H54 (cell line): ENCODE data around the gene CACNA1A.
A peak's percentile ranks its signal among the peaks of the same experiment; 100 is the strongest.

Experiments used
- DNase-seq: peaks from one replicate; pipeline ENCODE4 v3.0.0; 2011; ENCODE audit warnings: low spot score, mixed read lengths; ENCODE audit not compliant: insufficient read length
- FAIRE-seq: peaks from 3 replicates; lab custom pipeline; 2011; peaks lifted over from hg19 to GRCh38; lab: Jason Lieb, UNC
- POLR2A ChIP-seq: IDR thresholded peaks from 2 replicates; pipeline ENCODE4 v1.6.1; 2011; ENCODE audit warnings: low read depth, mild to moderate bottlenecking, low read length

Gene CACNA1A

GRCh38 chr19:13234518-13234917, 271.8 kb downstream of the CACNA1A start:
- no peak for FAIRE-seq
- no peak for TF ChIP-seq POLR2A
- peak; percentile 60 for DNase-seq

GRCh38 chr19:13231663-13232062, 274.6 kb downstream of the CACNA1A start:
- DNase-seq (no peak), FAIRE-seq (no peak)
- no peak for TF ChIP-seq POLR2A

GRCh38 chr19:13229246-13229645, 277.0 kb downstream of the CACNA1A start:
- FAIRE-seq (no peak), DNase-seq (no peak)
- TF ChIP-seq POLR2A, result no peak

- no peak for FAIRE-seq
- DNase-seq, result no peak
- no peak for TF ChIP-seq POLR2A
Measured at GRCh38 chr19:13228561-13228960, 277.7 kb downstream of the CACNA1A start.

- FAIRE-seq (no peak), DNase-seq (no peak)
- TF ChIP-seq POLR2A, result no peak
Measured at GRCh38 chr19:13226983-13227382, 279.3 kb downstream of the CACNA1A start.

GRCh38 chr19:13225973-13226865, 280.1 kb downstream of the CACNA1A start:
- DNase-seq (no peak), FAIRE-seq (no peak)
- TF ChIP-seq POLR2A, result no peak

- FAIRE-seq, result no peak
- DNase-seq, result no peak
- TF ChIP-seq POLR2A, result no peak
Measured at GRCh38 chr19:13225085-13225484, 281.2 kb downstream of the CACNA1A start.

GRCh38 chr19:13220847-13221246, 285.4 kb downstream of the CACNA1A start:
- DNase-seq (no peak), FAIRE-seq (no peak)
- no peak for TF ChIP-seq POLR2A

- FAIRE-seq (no peak), DNase-seq (no peak)
- TF ChIP-seq POLR2A, result no peak
Measured at GRCh38 chr19:13215572-13216380, 290.5 kb downstream of the CACNA1A start.

- FAIRE-seq (no peak), DNase-seq (no peak)
- no peak for TF ChIP-seq POLR2A
Measured at GRCh38 chr19:13214036-13214730, 292.1 kb downstream of the CACNA1A start.

GRCh38 chr19:13212759-13213330, 293.4 kb downstream of the CACNA1A start:
- DNase-seq (peak; percentile 80), FAIRE-seq (no peak)
- TF ChIP-seq POLR2A, result no peak

GRCh38 chr19:13211426-13212308, 294.6 kb downstream of the CACNA1A start:
- no peak for TF ChIP-seq POLR2A
- no peak for FAIRE-seq
- no peak for DNase-seq
